ENCODE results near the gene TP53AIP1. TPM values are rescaled to one million over a fixed set of nuclear protein-coding genes. Genes with fewer than 3 reads are reported as not detected.

Gene TP53AIP1
- polyA plus RNA-seq, 2 of the 4 experiments (the other 2 are of a cell fraction): 0.03 to 0.08 TPM

DNA sequence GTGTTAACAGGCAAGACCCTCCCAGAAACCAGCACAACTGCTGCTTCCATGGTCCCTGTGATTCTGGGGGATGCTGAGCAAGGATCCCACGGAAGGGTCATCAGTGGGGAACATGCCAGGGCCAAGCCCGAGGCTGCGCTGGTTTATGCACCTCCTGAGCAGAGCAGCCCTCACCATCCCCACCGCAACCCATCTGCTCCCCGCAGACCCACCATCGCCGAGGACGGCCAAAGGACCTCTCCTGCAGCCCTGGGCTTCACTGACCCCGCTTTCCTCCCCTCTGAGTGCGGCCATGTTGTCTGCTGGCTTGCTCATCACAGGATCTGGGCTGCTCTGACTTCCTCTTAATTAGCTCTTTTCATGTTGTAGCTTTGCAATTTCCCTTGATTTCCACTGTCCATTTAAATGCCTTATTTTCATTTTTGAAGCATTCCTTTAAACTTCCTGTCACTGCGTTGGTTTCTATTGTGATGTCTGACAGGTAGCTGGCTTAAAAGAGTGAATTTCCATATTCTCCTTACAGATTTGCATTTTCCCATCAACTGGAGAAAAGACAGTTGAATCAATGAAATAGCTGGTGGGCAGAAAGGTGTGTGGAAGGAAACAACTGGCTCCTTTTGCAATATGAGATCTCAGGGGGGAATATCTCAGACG is 14.9 kb downstream of the TP53AIP1 start (continued):
- TF ChIP-seq PBX3 (IDR thresholded peaks at IDR 0.05) (no peak), MAZ (IDR thresholded peaks at IDR 0.05; ENCODE audit: borderline replicate concordance, low read depth, low read length) (no peak)

DNA sequence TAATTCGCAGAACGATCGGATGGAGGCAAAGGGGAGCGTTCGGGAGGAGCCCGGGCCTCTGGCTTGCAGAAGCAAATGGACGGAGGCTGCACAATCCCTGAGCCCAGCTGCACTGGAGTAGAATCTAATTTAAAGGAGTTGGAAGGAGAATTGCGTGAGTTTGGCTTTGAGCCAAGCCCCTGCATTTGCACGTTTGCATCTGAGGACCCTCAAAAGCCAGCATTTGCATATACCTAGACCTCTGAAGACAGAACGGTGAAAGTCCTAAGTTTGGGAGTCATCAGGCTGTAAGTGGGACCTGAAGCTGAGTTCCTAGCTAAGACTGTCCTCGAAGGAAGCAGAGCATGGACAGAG is 15.6 kb downstream of the TP53AIP1 start:
- WGBS (ENCODE audit: missing lambda C conversion rate): 67% methylated on average over 11 of the region's 11 CpGs
- no peak overlapping the region for H3K4me2 ChIP-seq
- FAIRE-seq (no peak), DNase-seq (ENCODE audit: low read depth in 1 of 2, low spot score in 1 of 2) (no peak), ATAC-seq (0 out of 6 replicates have a peak, but pooled peaks of 1 of the 2 experiments have one; percentile 40)
- POLR2A ChIA-PET: no interaction called here
- CTCF ChIA-PET: interaction anchor here (0.9 to 1.1 kb wide), 2 partner anchors 29 to 42 kb away, joined by 4 read pairs; no protein-coding TSS in a partner anchor
- H3K4me3 ChIP-seq: no peak overlapping the region
- H3K27ac ChIP-seq: no peak overlapping the region
- H3K4me1 ChIP-seq: no peaks in the 10 kb centered on the region
- no peak for TF ChIP-seq ELK1 (IDR thresholded peaks at IDR 0.05; ENCODE audit: low read depth, low read length)
- H3K9me3 ChIP-seq: no peaks in the 10 kb centered on the region

DNA sequence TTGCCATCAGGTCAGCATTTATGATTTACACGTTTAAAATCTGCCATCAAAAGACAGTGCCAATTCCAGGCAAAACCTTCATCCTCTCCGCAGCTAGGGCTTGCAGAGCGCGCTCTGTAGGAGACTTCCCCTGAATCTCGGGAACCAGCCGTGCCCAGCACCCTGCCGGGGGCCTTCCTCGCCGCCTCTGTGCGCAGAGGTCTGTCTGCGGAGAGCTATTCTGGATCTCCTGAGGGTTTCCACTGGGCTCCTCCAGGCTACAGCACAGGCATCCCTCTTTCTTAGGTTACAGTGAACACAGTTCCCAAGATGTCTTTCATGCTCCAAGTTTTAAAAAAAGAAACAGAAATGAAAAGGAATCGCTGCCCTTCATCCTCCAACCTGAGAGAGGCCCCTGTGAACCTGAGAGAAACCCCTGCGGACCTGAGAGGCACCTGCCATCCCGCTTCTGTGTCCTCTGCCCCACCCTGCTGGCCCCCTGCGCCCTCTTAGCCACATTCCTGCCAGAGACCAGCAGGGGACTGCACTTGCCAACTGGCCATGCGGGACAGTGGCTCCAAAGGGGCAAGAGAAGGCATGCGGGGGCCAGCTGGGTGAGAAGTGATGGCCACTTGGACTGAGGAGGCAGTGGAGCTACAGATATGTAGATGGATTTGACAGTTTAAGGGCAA is 16.1 kb downstream of the TP53AIP1 start:
- no peak for TF ChIP-seq NFE2L2 (conservative IDR thresholded peaks at IDR 0.05; ENCODE audit: low read length)
- no peak for TF ChIP-seq HOXB5 (CRISPR knock-in tag; IDR thresholded peaks at IDR 0.05)
- TF ChIP-seq, protein P1, sequence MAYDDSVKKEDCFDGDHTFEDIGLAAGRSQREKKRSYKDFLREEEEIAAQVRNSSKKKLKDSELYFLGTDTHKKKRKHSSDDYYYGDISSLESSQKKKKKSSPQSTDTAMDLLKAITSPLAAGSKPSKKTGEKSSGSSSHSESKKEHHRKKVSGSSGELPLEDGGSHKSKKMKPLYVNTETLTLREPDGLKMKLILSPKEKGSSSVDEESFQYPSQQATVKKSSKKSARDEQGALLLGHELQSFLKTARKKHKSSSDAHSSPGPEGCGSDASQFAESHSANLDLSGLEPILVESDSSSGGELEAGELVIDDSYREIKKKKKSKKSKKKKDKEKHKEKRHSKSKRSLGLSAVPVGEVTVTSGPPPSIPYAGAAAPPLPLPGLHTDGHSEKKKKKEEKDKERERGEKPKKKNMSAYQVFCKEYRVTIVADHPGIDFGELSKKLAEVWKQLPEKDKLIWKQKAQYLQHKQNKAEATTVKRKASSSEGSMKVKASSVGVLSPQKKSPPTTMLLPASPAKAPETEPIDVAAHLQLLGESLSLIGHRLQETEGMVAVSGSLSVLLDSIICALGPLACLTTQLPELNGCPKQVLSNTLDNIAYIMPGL (CRISPR knock-in tag; IDR thresholded peaks at IDR 0.05; ENCODE audit: borderline replicate concordance): no peak
- TF ChIP-seq ZSCAN20 (CRISPR knock-in tag; IDR thresholded peaks at IDR 0.05): no peak
- TF ChIP-seq ZFP36 (IDR thresholded peaks at IDR 0.05; ENCODE audit: borderline replicate concordance, partially characterized antibody): no peak
- no peak for TF ChIP-seq RNF2 (IDR thresholded peaks at IDR 0.05; ENCODE audit: borderline replicate concordance, low read depth)
- TF ChIP-seq KDM5A (IDR thresholded peaks at IDR 0.05): no peak
- TF ChIP-seq CBX8 (IDR thresholded peaks at IDR 0.05): no peak
- no peak for TF ChIP-seq JUN (IDR thresholded peaks at IDR 0.05)
- Histone ChIP-seq H3K4me2 (no peak overlapping the region), H3K27ac (no peak overlapping the region), H3K4me3 (no peak overlapping the region), H3K4me1 (no peaks in the 10 kb centered on the region), H3K9me3 (no peaks in the 10 kb centered on the region)
- DNase-seq (ENCODE audit: low read depth in 1 of 2, low spot score in 1 of 2) (no peak), ATAC-seq (no peak), FAIRE-seq (no peak)
- WGBS (ENCODE audit: missing lambda C conversion rate): 71% methylated on average over 11 of the region's 17 CpGs
- POLR2A ChIA-PET: no interaction called here
- CTCF ChIA-PET: interaction anchor here (0.9 to 1.1 kb wide), 2 partner anchors 30 to 41 kb away, joined by 4 read pairs; no protein-coding TSS in a partner anchor

DNA sequence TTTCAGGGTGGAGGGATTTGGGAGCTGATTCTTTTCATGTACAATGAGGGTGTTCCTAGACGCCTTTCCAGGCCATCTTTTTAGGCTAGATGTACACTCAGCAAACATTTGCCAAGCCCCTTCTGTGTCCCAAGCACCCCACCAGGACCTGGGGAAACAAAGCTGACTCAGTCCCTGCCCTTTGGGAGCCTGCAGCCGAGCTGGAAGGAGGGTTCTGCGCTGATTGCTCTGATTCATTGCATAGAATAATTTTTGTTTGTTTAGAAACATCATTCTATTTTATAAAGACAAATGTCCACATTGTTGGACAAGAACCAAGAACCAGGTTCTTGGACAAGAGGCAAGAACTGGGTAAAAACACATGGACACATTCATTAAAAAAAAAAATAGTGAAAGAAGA is 16.7 kb downstream of the TP53AIP1 start:
- ChIA-PET POLR2A (no interaction called here), CTCF (interaction anchor here (1.1 to 2.8 kb wide), 3 partner anchors 20 to 41 kb away, joined by 3 to 7 read pairs (median 4); no protein-coding TSS in a partner anchor)
- Histone ChIP-seq H3K4me3 (no peak overlapping the region), H3K4me1 (no peaks in the 10 kb centered on the region), H3K9me3 (no peaks in the 10 kb centered on the region), H3K4me2 (no peak overlapping the region), H3K27ac (no peak overlapping the region)
- TF ChIP-seq PBX3 (IDR thresholded peaks at IDR 0.05) (no peak), FOSL2 (IDR thresholded peaks at IDR 0.05) (no peak), FOSL2 (CRISPR knock-in tag; IDR thresholded peaks at IDR 0.05) (no peak), CHD4 (IDR thresholded peaks at IDR 0.05; ENCODE audit: borderline replicate concordance) (no peak), SMC3 (IDR thresholded peaks at IDR 0.05) (no peak)
- no peak for ATAC-seq
- no peak for FAIRE-seq
- DNase-seq (ENCODE audit: low read depth in 1 of 2, low spot score in 1 of 2): no peak
- WGBS (ENCODE audit: missing lambda C conversion rate): 16% methylated on average over 3 of the region's 3 CpGs

All from A549 (cell line).